HCT116 (cell line): ENCODE results near the gene TGM4. TPM values are rescaled to one million over a fixed set of nuclear protein-coding genes. Genes with fewer than 3 reads are reported as not detected.

Experiments
- ATAC-seq: fragments of 200-7000 bp; cut with Tn5 transposase; 2 replicates; pipeline ENCODE4 v1.9.1; 2020; ENCODE audit warnings: mild to moderate bottlenecking, moderate library complexity
- BruUV-seq: library from RNA; stranded (reverse); fragments of 400-500 nt; replicated peaks from 2 replicates; lab custom pipeline; 2021; lab: Mats Ljungman, UMichigan
- CTCF ChIA-PET: fragments of 300-600 bp; sonication (Branson Sonifier 250); formaldehyde crosslinking; loops from one replicate; lab custom pipeline; 2021; ENCODE audit warnings: antibody characterized with exemption; lab: Charles Lee
- POLR2A ChIA-PET: fragments of 300-600, 350-600 bp; sonication (Branson Sonifier 250); formaldehyde crosslinking; loops from one replicate; lab custom pipeline; 2021; ENCODE audit warnings: antibody characterized with exemption; lab: Charles Lee
- RAD21 ChIA-PET, 2 experiments: fragments of 300-600 bp; sonication (Branson Sonifier 250); formaldehyde crosslinking; loops; one replicate each; lab custom pipeline; 2023; ENCODE audit warnings: low total read pairs in 2 of 2; ENCODE audit not compliant: uncharacterized antibody in 2 of 2, unreplicated experiment in 2 of 2, low non-redundant PET in 1 of 2; lab: Charles Lee
- DNase-seq: peaks from one replicate; pipeline ENCODE4 v3.0.0-alpha.2; 2010; ENCODE audit warnings: low read depth, low spot score
- H2AFZ ChIP-seq: fragments of 200-600 bp; shearing (Covaris generic), sonication (generic); 2 replicates; pipeline ENCODE4 v1.6.1; 2017; ENCODE audit warnings: low read depth, mixed run types, mixed read lengths, antibody characterized with exemption, low read length; ENCODE audit not compliant: poor library complexity, severe bottlenecking
- H3K27ac ChIP-seq: 2 replicates; pipeline ENCODE4 v1.5.1; 2012; ENCODE audit warnings: low read depth, low read length
- H3K27me3 ChIP-seq: fragments of 200-600 bp; sonication (generic); 2 replicates; pipeline ENCODE4 v1.6.1; 2016; ENCODE audit warnings: mixed run types, low read length, mixed read lengths; ENCODE audit not compliant: insufficient read depth
- H3K36me3 ChIP-seq, 2 experiments: fragments of 200-500 bp in 1 of 2; fragments of 200-600 bp in 1 of 2; sonication (Bioruptor generic) in 1 of 2; sonication (generic) in 1 of 2; 2 replicates each; pipeline versions ENCODE4 v1.5.1 to v1.6.1; 2014 to 2016; ENCODE audit warnings: low read length in 2 of 2, inconsistent platforms in 1 of 2, mixed read lengths in 1 of 2, mixed run types in 1 of 2; ENCODE audit not compliant: insufficient read depth in 2 of 2, control insufficient read depth in 1 of 2
- H3K4me1 ChIP-seq, 2 experiments: fragments of 200-600 bp in 1 of 2; sonication (generic) in 1 of 2; 2 replicates each; pipeline versions ENCODE4 v1.5.1 to v1.6.1; 2012 to 2017; ENCODE audit warnings: low read length in 2 of 2, inconsistent platforms in 1 of 2, mild to moderate bottlenecking in 1 of 2, mixed read lengths in 1 of 2, mixed run types in 1 of 2, moderate library complexity in 1 of 2; ENCODE audit not compliant: insufficient read depth in 2 of 2, control insufficient read depth in 1 of 2
- H3K4me2 ChIP-seq: fragments of 200-600 bp; sonication (generic); 2 replicates; pipeline ENCODE4 v1.6.1; 2017; ENCODE audit warnings: mixed run types, low read length, mixed read lengths
- H3K4me3 ChIP-seq, 2 experiments: fragments of 200-600 bp in 1 of 2; sonication (generic) in 1 of 2; replicated peaks in 1 of 2; 2 replicates each; pipeline ENCODE4 v1.5.1; 2011 to 2016; ENCODE audit warnings: low read length in 2 of 2, control low read depth in 1 of 2, low read depth in 1 of 2, mild to moderate bottlenecking in 1 of 2, mixed read lengths in 1 of 2, mixed run types in 1 of 2
- H3K79me2 ChIP-seq: fragments of 200-600 bp; sonication (generic); 2 replicates; pipeline ENCODE4 v1.6.1; 2017; ENCODE audit warnings: mild to moderate bottlenecking, mixed run types, low read length, moderate library complexity, mixed read lengths; ENCODE audit not compliant: insufficient read depth
- H3K9ac ChIP-seq: fragments of 200-600 bp; sonication (generic); 2 replicates; pipeline ENCODE4 v1.6.1; 2016; ENCODE audit warnings: low read length, mixed read lengths
- H3K9me2 ChIP-seq: fragments of 200-600 bp; sonication (generic), shearing (Covaris generic); 2 replicates; pipeline ENCODE4 v1.6.1; 2017; ENCODE audit warnings: mixed run types, mild to moderate bottlenecking, moderate library complexity; ENCODE audit not compliant: insufficient read depth
- H3K9me3 ChIP-seq, 2 experiments: fragments of 200-500 bp in 1 of 2; fragments of 200-600 bp in 1 of 2; sonication (Bioruptor generic) in 1 of 2; sonication (generic) in 1 of 2; 2 replicates each; pipeline ENCODE4 v1.6.1; 2014 to 2017; ENCODE audit warnings: low read length in 2 of 2, mixed read lengths in 2 of 2, inconsistent platforms in 1 of 2, low read depth in 1 of 2, mild to moderate bottlenecking in 1 of 2, mixed run types in 1 of 2, moderate library complexity in 1 of 2; ENCODE audit not compliant: control insufficient read depth in 1 of 2, insufficient read depth in 1 of 2
- H4K20me1 ChIP-seq: fragments of 200-600 bp; sonication (generic), shearing (Covaris generic); 2 replicates; pipeline ENCODE4 v1.6.1; 2017; ENCODE audit warnings: mixed run types, mild to moderate bottlenecking, moderate library complexity; ENCODE audit not compliant: insufficient read depth
- ATF3 ChIP-seq: IDR thresholded peaks from 2 replicates; pipeline ENCODE4 v1.6.1; 2012
- CTCF ChIP-seq, 3 experiments: fragments of 200-600 bp in 1 of 3; sonication (generic) in 1 of 3; IDR thresholded peaks in 2 of 3; conservative IDR thresholded peaks in 1 of 3; 2 replicates each; pipeline ENCODE4 v1.5.1; 2012 to 2017; ENCODE audit warnings: low read depth in 2 of 3, low read length in 2 of 3, antibody characterized with exemption in 1 of 3, borderline replicate concordance in 1 of 3, control low read depth in 1 of 3, mild to moderate bottlenecking in 1 of 3, mixed read lengths in 1 of 3, mixed run types in 1 of 3, moderate library complexity in 1 of 3; ENCODE audit not compliant: insufficient read depth in 1 of 3
- EGR1 ChIP-seq: IDR thresholded peaks from 2 replicates; pipeline ENCODE4 v1.6.1; 2012; ENCODE audit warnings: low read depth
- EZH2 ChIP-seq: fragments of 200-600 bp; sonication (generic); IDR thresholded peaks from 2 replicates; pipeline ENCODE4 v1.6.1; 2017; ENCODE audit warnings: antibody characterized with exemption, mixed run types
- EZH2phosphoT487 ChIP-seq: fragments of 200-600 bp; IDR thresholded peaks from 2 replicates; pipeline ENCODE4 v1.6.1; 2018; ENCODE audit warnings: antibody characterized with exemption, borderline replicate concordance
- JUND ChIP-seq: IDR thresholded peaks from 2 replicates; pipeline ENCODE4 v1.6.1; 2012
- MAX ChIP-seq: IDR thresholded peaks from 2 replicates; pipeline ENCODE4 v1.6.1; 2012
- POLR2A ChIP-seq: IDR thresholded peaks from 2 replicates; pipeline ENCODE4 v1.7.0; 2011; ENCODE audit warnings: borderline replicate concordance; ENCODE audit not compliant: insufficient read depth, insufficient read length; ENCODE audit errors: extremely low read depth
- POLR2AphosphoS5 ChIP-seq: IDR thresholded peaks from 2 replicates; pipeline ENCODE4 v1.6.1; 2011; ENCODE audit warnings: mild to moderate bottlenecking, low read depth, low read length, moderate library complexity
- RAD21 ChIP-seq: IDR thresholded peaks from 2 replicates; pipeline ENCODE4 v1.6.1; 2012; ENCODE audit warnings: low read depth, mild to moderate bottlenecking
- REST ChIP-seq: IDR thresholded peaks from 2 replicates; pipeline ENCODE4 v1.6.1; 2012; ENCODE audit warnings: low read depth
- TCF7L2 ChIP-seq: IDR thresholded peaks from 2 replicates; pipeline ENCODE4 v1.7.0; 2011; ENCODE audit warnings: borderline replicate concordance, inconsistent platforms; ENCODE audit not compliant: insufficient read depth, insufficient read length; ENCODE audit errors: extremely low read depth
- YY1 ChIP-seq: IDR thresholded peaks from 2 replicates; pipeline ENCODE4 v1.6.1; 2011; ENCODE audit warnings: low read length, low read depth, moderate library complexity, mild to moderate bottlenecking; ENCODE audit not compliant: insufficient replicate concordance; ENCODE audit errors: extremely low read depth
- ZBTB33 ChIP-seq: IDR thresholded peaks from 2 replicates; pipeline ENCODE4 v1.6.1; 2011; ENCODE audit warnings: mild to moderate bottlenecking, low read length, moderate library complexity; ENCODE audit not compliant: insufficient replicate concordance; ENCODE audit errors: extremely low read depth
- ZFX ChIP-seq: fragments of 450-650 bp; IDR thresholded peaks from 2 replicates; pipeline ENCODE4 v1.6.1; 2017
- intact Hi-C: fragments of 100-400 bp; cut with micrococcal nuclease; formaldehyde crosslinking; loops from 2 replicates; pipeline ENCODE4 v1.10.0; 2022
- total RNA-seq: library from RNA; stranded (reverse); gene quantifications from one replicate; pipeline ENCODE4 v1.2.1, GENCODE V29; 2021; ENCODE audit not compliant: unreplicated experiment

Gene TGM4
- total RNA-seq, 1 experiment from 2014 or later, result not detected

- no peaks in the 10 kb centered on the region for H3K9me3 ChIP-seq
- H3K9me2 ChIP-seq, result no peaks in the 10 kb centered on the region
- H3K36me3 ChIP-seq, result no peaks in the 10 kb centered on the region
- no TSS peak for BruUV-seq
- H3K4me1 ChIP-seq, result no peaks in the 10 kb centered on the region; a peak in 1 of 4 replicates
- TF ChIP-seq JUND (no peak), EGR1 (no peak), YY1 (no peak), ZFX (no peak), POLR2AphosphoS5 (no peak), ATF3 (no peak), TCF7L2 (no peak), RAD21 (no peak), POLR2A (no peak), ZBTB33 (no peak), REST (no peak), EZH2 (no peak), MAX (no peak), EZH2phosphoT487 (no peak), CTCF (IDR thresholded peaks at IDR 0.05 in 2 of 3, conservative IDR thresholded peaks at IDR 0.05 in 1 of 3; ENCODE audit: borderline replicate concordance in 1 of 3, insufficient read depth in 1 of 3, low read depth in 2 of 3, low read length in 2 of 3) (no peak)
- intact Hi-C loops, result loop anchor here (10.0 kb wide), 1 partner anchor 266 kb away; the partner anchor contains the start of gene ZNF35
- H2AFZ ChIP-seq, result no peak overlapping the region
- ChIA-PET RAD21 (no interaction called here), POLR2A (no interaction called here), CTCF (no interaction called here)
- no peaks in the 10 kb centered on the region for H3K27me3 ChIP-seq
- H3K9ac ChIP-seq, result no peak overlapping the region
- H3K4me3 ChIP-seq, result no peak overlapping the region
- H3K79me2 ChIP-seq, result no peaks in the 10 kb centered on the region
- H3K4me2 ChIP-seq, result no peak overlapping the region
- ATAC-seq (no peak), DNase-seq (no peak)
- no peak overlapping the region for H3K27ac ChIP-seq
- no peaks in the 10 kb centered on the region for H4K20me1 ChIP-seq
Measured at GRCh38 chr3:44910693-44911092, 36.3 kb downstream of the TGM4 start.
